Nephron progenitor cell (in vitro differentiated cells): Measurements from ENCODE around the gene HOXA3.

Experiments used
- DNase-seq: peaks from one replicate; pipeline ENCODE4 v3.0.0; 2021
- H3K27ac Mint-ChIP-seq: 2 replicates; pipeline ENCODE4 v1.8.0; 2021; ENCODE audit warnings: mild to moderate bottlenecking, moderate library complexity, mixed read lengths
- H3K27me3 Mint-ChIP-seq: 2 replicates; pipeline ENCODE4 v1.8.0; 2021; ENCODE audit warnings: mild to moderate bottlenecking, low read depth, mixed read lengths; ENCODE audit not compliant: poor library complexity
- H3K36me3 Mint-ChIP-seq: 2 replicates; pipeline ENCODE4 v1.8.0; 2021; ENCODE audit warnings: low read depth, mixed read lengths
- H3K4me1 Mint-ChIP-seq: 2 replicates; pipeline ENCODE4 v1.8.0; 2021; ENCODE audit warnings: mixed read lengths
- H3K4me3 Mint-ChIP-seq: 2 replicates; pipeline ENCODE4 v1.8.0; 2021; ENCODE audit warnings: mild to moderate bottlenecking, moderate library complexity, mixed read lengths
- H3K9me3 Mint-ChIP-seq: 2 replicates; pipeline ENCODE4 v1.8.0; 2021; ENCODE audit warnings: mild to moderate bottlenecking, moderate library complexity, mixed read lengths
- CTCF ChIP-seq: fragments of 200-600 bp; sonication (generic); IDR thresholded peaks from 2 replicates; pipeline ENCODE4 v1.5.0; 2021; ENCODE audit warnings: antibody characterized with exemption

HOXA3 gene

GRCh38 chr7:27094304-27095049, 57.9 kb downstream of the HOXA3 start:
- Mint-ChIP-seq H3K36me3 (peaks cover 42% of the 10 kb centered on the region), H3K9me3 (no peaks in the 10 kb centered on the region), H3K27ac (peak overlapping the region; percentile 97), H3K4me1 (peaks cover 53% of the 10 kb centered on the region), H3K27me3 (peaks cover 3% of the 10 kb centered on the region), H3K4me3 (peak overlapping the region; percentile 99)
- TF ChIP-seq CTCF: no peak
- DNase-seq: peak; percentile 41

- no peak for TF ChIP-seq CTCF
- H3K4me1 Mint-ChIP-seq: peaks cover 58% of the 10 kb centered on the region
- peak overlapping the region; percentile 98 for H3K27ac Mint-ChIP-seq
- no peak for DNase-seq
- H3K27me3 Mint-ChIP-seq: peaks cover 3% of the 10 kb centered on the region
- peaks cover 5% of the 10 kb centered on the region for H3K9me3 Mint-ChIP-seq
- peaks cover 31% of the 10 kb centered on the region for H3K36me3 Mint-ChIP-seq
- H3K4me3 Mint-ChIP-seq: peak overlapping the region; percentile 99
These were observed 59.0 kb downstream of the HOXA3 start for GRCh38 chr7:27093184-27093895.

- Mint-ChIP-seq H3K9me3 (peaks cover 5% of the 10 kb centered on the region), H3K4me1 (peaks cover 62% of the 10 kb centered on the region), H3K4me3 (peak overlapping the region; percentile 99), H3K36me3 (peaks cover 25% of the 10 kb centered on the region), H3K27ac (peak overlapping the region; percentile 98), H3K27me3 (peaks cover 6% of the 10 kb centered on the region)
- no peak for TF ChIP-seq CTCF
- no peak for DNase-seq
These were observed 59.6 kb downstream of the HOXA3 start for GRCh38 chr7:27092819-27093110.

- DNase-seq: peak; percentile 40
- Mint-ChIP-seq H3K4me3 (peak overlapping the region; percentile 99), H3K27me3 (peaks cover 6% of the 10 kb centered on the region), H3K9me3 (peaks cover 11% of the 10 kb centered on the region), H3K36me3 (peaks cover 25% of the 10 kb centered on the region), H3K27ac (peak overlapping the region; percentile 98), H3K4me1 (peaks cover 67% of the 10 kb centered on the region)
- no peak for TF ChIP-seq CTCF
These were observed 60.2 kb downstream of the HOXA3 start for GRCh38 chr7:27091941-27092818.

GRCh38 chr7:27091105-27091504, 61.3 kb downstream of the HOXA3 start:
- Mint-ChIP-seq H3K27me3 (peaks cover 6% of the 10 kb centered on the region), H3K27ac (peak overlapping the region; percentile 98), H3K9me3 (peaks cover 12% of the 10 kb centered on the region), H3K4me1 (peaks cover 69% of the 10 kb centered on the region), H3K36me3 (peaks cover 24% of the 10 kb centered on the region), H3K4me3 (peak overlapping the region; percentile 99)
- DNase-seq: no peak
- TF ChIP-seq CTCF: no peak
